ENCODE results near the gene TBATA. TPM values are rescaled to one million over a fixed set of nuclear protein-coding genes. Genes with fewer than 3 reads are reported as not detected.

The TBATA gene
- total RNA-seq, 1 donor from 2014 or later = not detected

DNA sequence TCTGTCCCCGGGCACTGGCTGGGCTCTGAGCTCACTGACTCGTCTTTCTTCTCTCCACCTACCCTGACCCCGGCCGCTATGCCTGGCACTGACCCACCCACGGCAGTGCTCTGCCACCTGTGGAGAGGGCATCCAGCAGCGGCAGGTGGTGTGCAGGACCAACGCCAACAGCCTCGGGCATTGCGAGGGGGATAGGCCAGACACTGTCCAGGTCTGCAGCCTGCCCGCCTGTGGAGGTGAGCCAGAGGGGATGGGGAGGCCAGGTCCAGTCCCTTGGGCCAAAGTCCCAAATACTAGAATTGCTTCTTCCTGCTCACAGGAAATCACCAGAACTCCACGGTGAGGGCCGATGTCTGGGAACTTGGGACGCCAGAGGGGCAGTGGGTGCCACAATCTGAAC, 27.3 kb downstream of the TBATA start:
- H3K36me3 Mint-ChIP-seq = no peaks in the 10 kb centered on the region
- no peak for DNase-seq (ENCODE audit: extremely low spot score, unreplicated experiment)
- no peaks in the 10 kb centered on the region for H3K9me3 Mint-ChIP-seq
- H3K27ac Mint-ChIP-seq = no peak overlapping the region
- no peak overlapping the region for H3K4me3 Mint-ChIP-seq
- H3K27me3 Mint-ChIP-seq = peaks cover 10% of the 10 kb centered on the region
- TF ChIP-seq, protein P1, sequence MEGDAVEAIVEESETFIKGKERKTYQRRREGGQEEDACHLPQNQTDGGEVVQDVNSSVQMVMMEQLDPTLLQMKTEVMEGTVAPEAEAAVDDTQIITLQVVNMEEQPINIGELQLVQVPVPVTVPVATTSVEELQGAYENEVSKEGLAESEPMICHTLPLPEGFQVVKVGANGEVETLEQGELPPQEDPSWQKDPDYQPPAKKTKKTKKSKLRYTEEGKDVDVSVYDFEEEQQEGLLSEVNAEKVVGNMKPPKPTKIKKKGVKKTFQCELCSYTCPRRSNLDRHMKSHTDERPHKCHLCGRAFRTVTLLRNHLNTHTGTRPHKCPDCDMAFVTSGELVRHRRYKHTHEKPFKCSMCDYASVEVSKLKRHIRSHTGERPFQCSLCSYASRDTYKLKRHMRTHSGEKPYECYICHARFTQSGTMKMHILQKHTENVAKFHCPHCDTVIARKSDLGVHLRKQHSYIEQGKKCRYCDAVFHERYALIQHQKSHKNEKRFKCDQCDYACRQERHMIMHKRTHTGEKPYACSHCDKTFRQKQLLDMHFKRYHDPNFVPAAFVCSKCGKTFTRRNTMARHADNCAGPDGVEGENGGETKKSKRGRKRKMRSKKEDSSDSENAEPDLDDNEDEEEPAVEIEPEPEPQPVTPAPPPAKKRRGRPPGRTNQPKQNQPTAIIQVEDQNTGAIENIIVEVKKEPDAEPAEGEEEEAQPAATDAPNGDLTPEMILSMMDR (conservative IDR thresholded peaks at IDR 0.05) = no peak
- peaks cover 19% of the 10 kb centered on the region for H3K4me1 Mint-ChIP-seq (ENCODE audit: unreplicated experiment)

DNA sequence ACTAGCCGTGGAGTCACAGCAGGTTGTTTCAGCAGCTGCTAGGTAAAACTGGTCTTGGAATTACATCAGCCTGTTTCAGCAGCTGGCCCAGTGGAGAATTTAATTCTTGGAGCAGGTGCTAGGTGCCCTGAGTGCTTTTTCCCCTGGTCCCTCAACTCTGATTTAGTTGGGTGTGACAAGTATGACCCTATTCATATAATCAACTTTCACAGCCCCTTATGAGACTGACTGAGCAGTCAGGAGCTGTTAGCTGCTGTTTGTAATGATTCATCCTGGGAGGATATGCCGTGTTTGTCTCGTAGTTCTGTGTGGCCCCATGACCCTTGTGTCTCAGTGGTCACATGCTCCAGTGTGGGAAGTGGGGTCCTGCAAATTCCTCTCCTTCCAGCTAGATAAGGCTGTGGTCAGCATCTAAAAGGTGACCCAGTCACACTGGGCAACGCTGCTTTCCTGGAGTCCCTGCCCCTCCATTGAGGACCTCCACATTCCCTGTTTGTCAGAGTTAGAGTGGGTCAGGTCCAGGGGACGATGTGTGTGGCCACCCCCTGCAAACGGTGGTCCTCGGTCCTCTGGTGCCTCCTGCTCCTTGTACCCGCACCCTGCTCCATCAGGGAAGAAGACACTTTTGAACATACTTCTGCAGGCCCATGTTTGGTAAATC, 28.3 kb downstream of the TBATA start:
- DNase-seq (ENCODE audit: extremely low spot score, unreplicated experiment) = no peak
- no peaks in the 10 kb centered on the region for H3K36me3 Mint-ChIP-seq
- H3K9me3 Mint-ChIP-seq = no peaks in the 10 kb centered on the region
- H3K27me3 Mint-ChIP-seq = peaks cover 10% of the 10 kb centered on the region
- TF ChIP-seq, protein P1 (conservative IDR thresholded peaks at IDR 0.05) = no peak
- H3K4me3 Mint-ChIP-seq = no peak overlapping the region
- no peak overlapping the region for H3K27ac Mint-ChIP-seq
- peaks cover 19% of the 10 kb centered on the region for H3K4me1 Mint-ChIP-seq (ENCODE audit: unreplicated experiment)

DNA sequence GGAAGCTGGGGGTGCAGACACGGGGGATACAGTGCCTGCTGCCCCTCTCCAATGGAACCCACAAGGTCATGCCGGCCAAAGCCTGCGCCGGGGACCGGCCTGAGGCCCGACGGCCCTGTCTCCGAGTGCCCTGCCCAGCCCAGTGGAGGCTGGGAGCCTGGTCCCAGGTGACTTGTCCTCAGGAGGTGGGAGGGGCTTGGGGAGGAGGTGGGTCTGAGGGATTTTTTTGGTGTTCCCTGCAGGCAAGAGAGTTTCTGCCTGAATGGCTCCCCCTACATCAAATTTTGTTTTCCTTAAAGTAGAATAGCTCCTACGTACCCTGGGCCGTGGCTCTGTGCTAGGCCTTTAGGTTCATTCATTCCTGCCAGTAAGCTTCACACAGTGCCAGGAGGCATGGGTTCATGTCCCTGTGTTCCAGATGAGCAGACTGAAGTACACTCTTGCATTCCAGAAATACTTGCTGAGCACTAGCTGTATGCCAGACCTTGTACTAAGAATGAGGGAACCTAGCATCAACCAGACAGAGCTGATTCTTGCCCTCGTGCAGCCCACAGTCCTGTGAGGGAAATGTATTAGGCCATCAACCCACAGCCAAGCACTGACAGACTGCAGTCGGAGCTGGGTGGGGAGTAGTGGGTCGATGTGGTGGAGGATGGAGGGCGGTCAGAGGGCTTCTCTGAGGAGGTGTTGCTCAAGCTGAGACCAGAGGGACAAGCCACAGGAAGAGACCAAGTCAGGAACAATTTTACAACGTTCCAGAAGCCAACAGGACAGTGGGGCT, 31.1 kb downstream of the TBATA start:
- Mint-ChIP-seq H3K36me3 (no peaks in the 10 kb centered on the region), H3K4me3 (no peak overlapping the region), H3K4me1 (ENCODE audit: unreplicated experiment) (peaks cover 16% of the 10 kb centered on the region), H3K9me3 (no peaks in the 10 kb centered on the region), H3K27me3 (peaks cover 8% of the 10 kb centered on the region), H3K27ac (peak overlapping the region; percentile 30)
- TF ChIP-seq, protein P1 (conservative IDR thresholded peaks at IDR 0.05) = no peak
- no peak for DNase-seq (ENCODE audit: extremely low spot score, unreplicated experiment)

DNA sequence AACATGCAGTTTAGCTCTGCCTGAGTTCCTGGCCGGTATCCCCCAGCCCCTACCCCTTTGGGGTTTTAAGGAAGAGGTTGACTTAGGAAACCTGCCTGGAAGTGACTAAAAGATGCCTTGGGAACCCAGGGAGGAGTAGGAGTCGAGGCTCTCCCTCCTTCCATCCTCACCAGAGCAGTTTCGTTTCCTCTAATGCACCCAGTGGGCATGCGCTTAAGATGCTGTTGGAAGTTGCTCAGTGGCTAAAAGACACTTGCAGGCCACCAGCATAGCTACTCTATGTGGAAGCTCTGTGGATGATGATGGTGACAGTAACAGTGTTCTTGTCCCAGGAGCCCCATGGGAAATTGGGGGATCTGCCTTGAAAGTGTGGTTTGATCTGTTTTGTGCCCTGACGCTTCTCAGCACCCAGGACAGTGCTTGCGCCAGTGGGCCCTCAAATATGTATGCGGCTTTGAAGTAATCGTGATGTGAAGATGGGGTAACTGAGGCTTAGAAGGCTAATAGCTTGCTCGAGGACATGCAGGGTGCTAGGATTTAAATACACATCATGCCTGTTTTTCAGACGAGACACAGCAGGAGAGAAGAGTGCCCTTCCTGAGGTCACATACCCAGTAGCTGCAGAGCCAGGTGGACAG, 32.0 kb downstream of the TBATA start:
- peaks cover 10% of the 10 kb centered on the region for H3K4me1 Mint-ChIP-seq (ENCODE audit: unreplicated experiment)
- TF ChIP-seq, protein P1 (conservative IDR thresholded peaks at IDR 0.05) = no peak
- no peak for DNase-seq (ENCODE audit: extremely low spot score, unreplicated experiment)
- H3K36me3 Mint-ChIP-seq = no peaks in the 10 kb centered on the region
- no peaks in the 10 kb centered on the region for H3K9me3 Mint-ChIP-seq
- peaks cover 4% of the 10 kb centered on the region for H3K27me3 Mint-ChIP-seq
- no peak overlapping the region for H3K4me3 Mint-ChIP-seq
- no peak overlapping the region for H3K27ac Mint-ChIP-seq

DNA sequence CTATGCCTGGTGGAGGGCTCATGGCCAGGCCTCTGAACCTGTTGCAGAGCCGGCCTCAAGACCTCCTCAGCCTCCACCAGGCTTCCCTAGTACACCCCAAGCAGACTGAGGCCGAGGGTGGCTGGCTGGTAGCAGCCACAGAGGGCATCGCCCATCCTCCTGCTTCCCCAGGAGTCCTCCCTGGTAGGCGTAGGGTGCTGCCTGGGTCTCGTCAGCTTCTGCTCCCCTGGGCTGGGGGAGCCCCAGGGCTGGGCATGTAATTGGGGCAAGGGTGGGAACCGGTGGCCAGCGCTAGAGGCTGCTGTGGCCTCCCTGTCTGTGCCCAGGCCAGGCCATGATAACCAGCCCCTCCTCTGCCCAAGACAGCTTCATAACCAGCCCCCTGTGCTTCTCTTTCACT, 32.6 kb downstream of the TBATA start:
- no peaks in the 10 kb centered on the region for H3K36me3 Mint-ChIP-seq
- TF ChIP-seq, protein P1 (conservative IDR thresholded peaks at IDR 0.05) = no peak

More for the DNA sequence above, 32.6 kb downstream of the TBATA start:
- H3K27me3 Mint-ChIP-seq = peaks cover 4% of the 10 kb centered on the region
- DNase-seq (ENCODE audit: extremely low spot score, unreplicated experiment) = no peak
- peaks cover 10% of the 10 kb centered on the region for H3K4me1 Mint-ChIP-seq (ENCODE audit: unreplicated experiment)
- H3K4me3 Mint-ChIP-seq = no peak overlapping the region
- H3K9me3 Mint-ChIP-seq = no peaks in the 10 kb centered on the region
- no peak overlapping the region for H3K27ac Mint-ChIP-seq

All from type B pancreatic cell (in vitro differentiated cells).